Fibroblast of lung (primary cell): ENCODE results near the gene NKX1-2. TPM values are rescaled to one million over a fixed set of nuclear protein-coding genes. Genes with fewer than 3 reads are reported as not detected.
"Not testable (repeated sequence)": the region's sequence is repeated elsewhere in the genome, so short reads cannot be mapped to it uniquely, and the experiment has no call there.

Experiments used
- DNase-seq, 2 donors: peaks; one replicate each; pipeline versions ENCODE4 v3.0.0 to v3.0.0-alpha.2; 2010; ENCODE audit warnings: low read depth in 2 of 2
- H2AFZ ChIP-seq: 2 replicates; pipeline ENCODE4 v1.5.1; 2012; ENCODE audit warnings: low read length, control low read depth, inconsistent platforms
- H3K27ac ChIP-seq: 2 replicates; pipeline ENCODE4 v1.5.1; 2011; ENCODE audit warnings: low read length, control low read depth; ENCODE audit not compliant: insufficient read depth
- H3K27me3 ChIP-seq: 2 replicates; pipeline ENCODE4 v1.5.1; 2011; ENCODE audit warnings: mild to moderate bottlenecking, low read length; ENCODE audit not compliant: control insufficient read depth, insufficient read depth
- H3K36me3 ChIP-seq: 2 replicates; pipeline ENCODE4 v1.5.1; 2011; ENCODE audit warnings: low read length; ENCODE audit not compliant: control insufficient read depth, insufficient read depth
- H3K4me1 ChIP-seq: 2 replicates; pipeline ENCODE4 v1.5.1; 2011; ENCODE audit warnings: low read length; ENCODE audit not compliant: control insufficient read depth, insufficient read depth; ENCODE audit errors: extremely low read depth
- H3K4me2 ChIP-seq: 2 replicates; pipeline ENCODE4 v1.5.1; 2011; ENCODE audit warnings: low read length, control low read depth; ENCODE audit not compliant: insufficient read depth; ENCODE audit errors: extremely low read depth
- H3K4me3 ChIP-seq, 4 experiments: fragments of 200-600 bp in 1 of 4; sonication (generic) in 1 of 4; replicated peaks in 1 of 4; 2 replicates each; pipeline ENCODE4 v1.5.1; 2011 to 2016; ENCODE audit warnings: low read length in 4 of 4, low read depth in 3 of 4, mild to moderate bottlenecking in 3 of 4, control low read depth in 2 of 4, inconsistent platforms in 1 of 4, mixed read lengths in 1 of 4; ENCODE audit not compliant: insufficient read depth in 1 of 4; ENCODE audit errors: control extremely low read depth in 1 of 4
- H3K79me2 ChIP-seq: 2 replicates; pipeline ENCODE4 v1.5.1; 2012; ENCODE audit warnings: mild to moderate bottlenecking, low read length, inconsistent platforms; ENCODE audit not compliant: control insufficient read depth, insufficient read depth
- H3K9ac ChIP-seq: 2 replicates; pipeline ENCODE4 v1.5.1; 2011; ENCODE audit warnings: mild to moderate bottlenecking, low read length, control low read depth; ENCODE audit not compliant: insufficient read depth
- H3K9me3 ChIP-seq: 2 replicates; pipeline ENCODE4 v1.5.1; 2012; ENCODE audit warnings: low read depth, low read length; ENCODE audit not compliant: control insufficient read depth, insufficient read depth
- H4K20me1 ChIP-seq: 2 replicates; pipeline ENCODE4 v1.5.1; 2011; ENCODE audit warnings: low read length; ENCODE audit not compliant: control insufficient read depth, insufficient read depth; ENCODE audit errors: extremely low read depth
- CTCF ChIP-seq, 2 donors: IDR thresholded peaks in 1 of 2; conservative IDR thresholded peaks in 1 of 2; 1 replicate in 1 of 2; 2 replicates in 1 of 2; pipeline ENCODE4 v1.5.1; 2011 to 2012; ENCODE audit warnings: low read length in 2 of 2, control low read depth in 1 of 2, inconsistent platforms in 1 of 2, low read depth in 1 of 2, mild to moderate bottlenecking in 1 of 2
- EZH2 ChIP-seq: IDR thresholded peaks from 2 replicates; pipeline ENCODE4 v1.5.1; 2012; ENCODE audit warnings: low read length, control low read depth, mild to moderate bottlenecking; ENCODE audit errors: missing control alignments
- polyA plus RNA-seq, 2 donors: library from polyadenylated mRNA; depleted of rRNA in 1 of 2; stranded (reverse) in 1 of 2; unstranded in 1 of 2; fragments of >200 nt; gene quantifications; 2 replicates each; pipeline ENCODE4 v1.2.1, GENCODE V29; 2011 to 2012; ENCODE audit warnings: missing spikeins in 1 of 2
- total RNA-seq: library from RNA; depleted of rRNA; stranded (reverse); fragments of >200 nt; gene quantifications from 2 replicates; pipeline ENCODE4 v1.2.1, GENCODE V29; 2014

The NKX1-2 gene
- total and polyA plus RNA-seq, 2 donors (not counting 1 experiment from before 2014, with no cell fraction given), result not detected

GRCh38 chr10:124436191-124436638 is 13.6 kb downstream of the NKX1-2 start:
- Histone ChIP-seq H3K27me3 (no peaks in the 10 kb centered on the region), H4K20me1 (no peaks in the 10 kb centered on the region), H3K4me2 (no peak overlapping the region), H2AFZ (no peak overlapping the region), H3K4me3 (no peak overlapping the region), H3K9ac (no peak overlapping the region), H3K36me3 (no peaks in the 10 kb centered on the region), H3K4me1 (no peaks in the 10 kb centered on the region), H3K79me2 (no peaks in the 10 kb centered on the region), H3K27ac (no peak overlapping the region), H3K9me3 (no peaks in the 10 kb centered on the region)
- peak in 1 of 2 donors; percentile 68 for DNase-seq
- TF ChIP-seq EZH2, result no peak
- TF ChIP-seq CTCF (conservative IDR thresholded peaks at IDR 0.05 in 1 of 2, IDR thresholded peaks at IDR 0.05 in 1 of 2; ENCODE audit: low read depth in 1 of 2, low read length in 2 of 2), result no peak

- not testable (repeated sequence) for H4K20me1 ChIP-seq, H3K4me1 ChIP-seq, H3K9ac ChIP-seq, DNase-seq, H2AFZ ChIP-seq, H3K4me3 ChIP-seq, H3K9me3 ChIP-seq, H3K27ac ChIP-seq, H3K79me2 ChIP-seq, H3K27me3 ChIP-seq, H3K36me3 ChIP-seq, H3K4me2 ChIP-seq
These were observed 14.2 kb downstream of the NKX1-2 start for GRCh38 chr10:124435683-124436082.

- DNase-seq, result no peak
- Histone ChIP-seq H4K20me1 (no peaks in the 10 kb centered on the region), H3K9me3 (no peaks in the 10 kb centered on the region), H3K4me1 (no peaks in the 10 kb centered on the region), H3K27ac (no peak overlapping the region), H3K4me2 (no peak overlapping the region), H3K27me3 (no peaks in the 10 kb centered on the region), H3K4me3 (no peak overlapping the region), H2AFZ (no peak overlapping the region), H3K79me2 (no peaks in the 10 kb centered on the region), H3K9ac (no peak overlapping the region), H3K36me3 (no peaks in the 10 kb centered on the region)
- TF ChIP-seq CTCF (conservative IDR thresholded peaks at IDR 0.05 in 1 of 2, IDR thresholded peaks at IDR 0.05 in 1 of 2; ENCODE audit: low read depth in 1 of 2, low read length in 2 of 2) (no peak), EZH2 (no peak)
These were observed 16.4 kb downstream of the NKX1-2 start for GRCh38 chr10:124433461-124433860.
